Stomach (tissue), 4 donors: ENCODE measurements around the gene PLLP.

Source experiments
- CTCF ChIP-seq, 7 experiments: fragments of 450-650 bp in 4 of 7; fragments of 200-600 bp in 3 of 7; sonication (generic) in 3 of 7; IDR thresholded peaks; one replicate each; pipeline ENCODE4 v1.5.1; 2016 to 2019; ENCODE audit warnings: antibody characterized with exemption in 7 of 7, control low read depth in 2 of 7, mild to moderate bottlenecking in 1 of 7
- EP300 ChIP-seq: sonication (generic); formaldehyde crosslinking; IDR thresholded peaks from one replicate; pipeline ENCODE4 v1.6.1; 2017; ENCODE audit warnings: antibody characterized with exemption
- POLR2A ChIP-seq, 4 donors: fragments of 450-650 bp; IDR thresholded peaks; one replicate each; pipeline ENCODE4 v1.6.1; 2016; ENCODE audit warnings: antibody characterized with exemption in 4 of 4, control low read depth in 2 of 4, mild to moderate bottlenecking in 1 of 4, moderate library complexity in 1 of 4

GRCh38 chr16:57235128-57236021 lies 49.1 kb downstream of the PLLP start:
- TF ChIP-seq POLR2A (IDR thresholded peaks at IDR 0.05) (no peak), CTCF (IDR thresholded peaks at IDR 0.05) (no peak), EP300 (no peak)
